Measurements from ENCODE around the gene ZNF688. TPM values are rescaled to one million over a fixed set of nuclear protein-coding genes. Genes with fewer than 3 reads are reported as not detected.
"Not testable (repeated sequence)": the region's sequence is repeated elsewhere in the genome, so short reads cannot be mapped to it uniquely, and the experiment has no call there.

The ZNF688 gene
- total and polyA plus RNA-seq, 4 donors, result 3.4 to 8.9 (median 4.8) TPM

- no peak for TF ChIP-seq FOXA1 (IDR thresholded peaks at IDR 0.05)
- no peak for TF ChIP-seq REST (IDR thresholded peaks at IDR 0.05)
- TF ChIP-seq MAX (IDR thresholded peaks at IDR 0.05), result no peak
- TF ChIP-seq FOXA2 (IDR thresholded peaks at IDR 0.05), result no peak
- TF ChIP-seq NR2F2 (IDR thresholded peaks at IDR 0.05), result no peak
- no peak for TF ChIP-seq CTCF (IDR thresholded peaks at IDR 0.05; ENCODE audit: low read depth, low read length, missing input control)
- TF ChIP-seq ATF3 (IDR thresholded peaks at IDR 0.05), result no peak
- TF ChIP-seq EGR1 (IDR thresholded peaks at IDR 0.05; ENCODE audit: low read depth in 2 of 2), result no peak
- no peak overlapping the region for H3K27ac ChIP-seq (ENCODE audit: low read depth in 1 of 2, low read length in 2 of 2)
- no peaks in the 10 kb centered on the region for H3K9me3 ChIP-seq (ENCODE audit: control insufficient read depth in 4 of 4, low read length in 3 of 4)
- H3K4me1 ChIP-seq (ENCODE audit: control insufficient read depth in 4 of 4, insufficient read depth in 4 of 4, low read length in 3 of 4), result peaks cover 4 to 40% (median 30%) of the 10 kb centered on the region in 4 donors
- no peaks in the 10 kb centered on the region for H3K27me3 ChIP-seq (ENCODE audit: control insufficient read depth in 4 of 4, insufficient read depth in 4 of 4, low read length in 3 of 4)
- no peaks in the 10 kb centered on the region for H3K36me3 ChIP-seq (ENCODE audit: control insufficient read depth in 4 of 4, insufficient read depth in 3 of 4, low read depth in 1 of 4, low read length in 3 of 4)
- H3K4me3 ChIP-seq (ENCODE audit: low read depth in 1 of 3, low read length in 3 of 3), result no peak overlapping the region
- DNase-seq (ENCODE audit: low spot score), result no peak
- no peak overlapping the region for H3K9ac ChIP-seq (ENCODE audit: low read depth in 1 of 2, low read length in 2 of 2)
- 79% methylated on average over 26 of the region's 26 CpGs for WGBS
These were observed 47.5 kb downstream of the ZNF688 start for GRCh38 chr16:30523768-30524574.

GRCh38 chr16:30522702-30523463, 48.6 kb downstream of the ZNF688 start:
- DNase-seq (ENCODE audit: low spot score), result not testable (repeated sequence)

More at GRCh38 chr16:30522702-30523463, 48.6 kb downstream of the ZNF688 start:
- H3K4me3 ChIP-seq (ENCODE audit: low read depth in 1 of 3, low read length in 3 of 3); H3K9me3 ChIP-seq (ENCODE audit: control insufficient read depth in 4 of 4, low read length in 3 of 4); H3K36me3 ChIP-seq (ENCODE audit: control insufficient read depth in 4 of 4, insufficient read depth in 3 of 4, low read depth in 1 of 4, low read length in 3 of 4); H3K27me3 ChIP-seq (ENCODE audit: control insufficient read depth in 4 of 4, insufficient read depth in 4 of 4, low read length in 3 of 4); H3K9ac ChIP-seq (ENCODE audit: low read depth in 1 of 2, low read length in 2 of 2): not testable (repeated sequence)
- H3K27ac ChIP-seq (ENCODE audit: low read depth in 1 of 2, low read length in 2 of 2), result peak overlapping the region; percentile 86 to 89
- H3K4me1 ChIP-seq (ENCODE audit: control insufficient read depth in 4 of 4, insufficient read depth in 4 of 4, low read length in 3 of 4), result peaks cover 4 to 38% (median 25%) of the 10 kb centered on the region in 4 donors
- 88% methylated on average over 12 of the region's 12 CpGs for WGBS

All from liver (tissue), 9 donors.